ENCODE data around the gene EIF4G3.
"Not testable (repeated sequence)": the region's sequence is repeated elsewhere in the genome, so short reads cannot be mapped to it uniquely, and the experiment has no call there.

The EIF4G3 gene

GRCh38 chr1:21206117-21206516 lies 29.4 kb upstream of the EIF4G3 start:
- Histone ChIP-seq H3K36me3 (ENCODE audit: insufficient read depth, low read length) (no peaks in the 10 kb centered on the region), H3K27ac (no peak overlapping the region), H3K9ac (ENCODE audit: insufficient read length) (no peak overlapping the region), H3K4me3 (no peak overlapping the region), H3K9me3 (ENCODE audit: low read depth, low read length) (no peaks in the 10 kb centered on the region)
- no peak for TF ChIP-seq EZH2 (IDR thresholded peaks at IDR 0.05)
- no peak for TF ChIP-seq FOXP2 (optimal IDR thresholded peaks at IDR 0.05; ENCODE audit: control extremely low read depth, extremely low read length, insufficient read depth)
- no peak for TF ChIP-seq POLR2AphosphoS5 (IDR thresholded peaks at IDR 0.05; ENCODE audit: borderline replicate concordance, low read depth, low read length)
- no peak for DNase-seq (ENCODE audit: low read depth, low spot score)

GRCh38 chr1:21205416-21205815 lies 28.7 kb upstream of the EIF4G3 start:
- no peak overlapping the region for H3K27ac ChIP-seq
- no peak overlapping the region for H3K9ac ChIP-seq (ENCODE audit: insufficient read length)
- TF ChIP-seq FOXP2 (optimal IDR thresholded peaks at IDR 0.05; ENCODE audit: control extremely low read depth, extremely low read length, insufficient read depth) (no peak), EZH2 (IDR thresholded peaks at IDR 0.05) (no peak), POLR2AphosphoS5 (IDR thresholded peaks at IDR 0.05; ENCODE audit: borderline replicate concordance, low read depth, low read length) (no peak)
- no peaks in the 10 kb centered on the region for H3K9me3 ChIP-seq (ENCODE audit: low read depth, low read length)
- H3K4me3 ChIP-seq: no peak overlapping the region
- DNase-seq (ENCODE audit: low read depth, low spot score): no peak
- no peaks in the 10 kb centered on the region for H3K36me3 ChIP-seq (ENCODE audit: insufficient read depth, low read length)

GRCh38 chr1:21201650-21202049 lies 25.0 kb upstream of the EIF4G3 start:
- no peaks in the 10 kb centered on the region for H3K36me3 ChIP-seq (ENCODE audit: insufficient read depth, low read length)
- no peak overlapping the region for H3K9ac ChIP-seq (ENCODE audit: insufficient read length)
- no peak for DNase-seq (ENCODE audit: low read depth, low spot score)
- no peaks in the 10 kb centered on the region for H3K9me3 ChIP-seq (ENCODE audit: low read depth, low read length)
- no peak overlapping the region for H3K27ac ChIP-seq
- no peak overlapping the region for H3K4me3 ChIP-seq
- no peak for TF ChIP-seq EZH2 (IDR thresholded peaks at IDR 0.05)
- no peak for TF ChIP-seq FOXP2 (optimal IDR thresholded peaks at IDR 0.05; ENCODE audit: control extremely low read depth, extremely low read length, insufficient read depth)
- TF ChIP-seq POLR2AphosphoS5 (IDR thresholded peaks at IDR 0.05; ENCODE audit: borderline replicate concordance, low read depth, low read length): no peak

GRCh38 chr1:21201238-21201637 lies 24.5 kb upstream of the EIF4G3 start:
- not testable (repeated sequence) for DNase-seq (ENCODE audit: low read depth, low spot score); H3K27ac ChIP-seq; H3K36me3 ChIP-seq (ENCODE audit: insufficient read depth, low read length); H3K4me3 ChIP-seq; H3K9ac ChIP-seq (ENCODE audit: insufficient read length); H3K9me3 ChIP-seq (ENCODE audit: low read depth, low read length)

GRCh38 chr1:21200767-21201166 lies 24.1 kb upstream of the EIF4G3 start:
- TF ChIP-seq FOXP2 (optimal IDR thresholded peaks at IDR 0.05; ENCODE audit: control extremely low read depth, extremely low read length, insufficient read depth): no peak
- H3K4me3 ChIP-seq: no peak overlapping the region
- no peaks in the 10 kb centered on the region for H3K36me3 ChIP-seq (ENCODE audit: insufficient read depth, low read length)
- H3K27ac ChIP-seq: no peak overlapping the region
- no peak overlapping the region for H3K9ac ChIP-seq (ENCODE audit: insufficient read length)
- no peaks in the 10 kb centered on the region for H3K9me3 ChIP-seq (ENCODE audit: low read depth, low read length)
- DNase-seq (ENCODE audit: low read depth, low spot score): no peak

GRCh38 chr1:21198929-21199328 lies 22.2 kb upstream of the EIF4G3 start:
- no peak for TF ChIP-seq EZH2 (IDR thresholded peaks at IDR 0.05)
- TF ChIP-seq POLR2AphosphoS5 (IDR thresholded peaks at IDR 0.05; ENCODE audit: borderline replicate concordance, low read depth, low read length): no peak
- no peak for TF ChIP-seq FOXP2 (optimal IDR thresholded peaks at IDR 0.05; ENCODE audit: control extremely low read depth, extremely low read length, insufficient read depth)
- no peak overlapping the region for H3K4me3 ChIP-seq
- no peaks in the 10 kb centered on the region for H3K36me3 ChIP-seq (ENCODE audit: insufficient read depth, low read length)
- no peak overlapping the region for H3K27ac ChIP-seq
- no peaks in the 10 kb centered on the region for H3K9me3 ChIP-seq (ENCODE audit: low read depth, low read length)
- H3K9ac ChIP-seq (ENCODE audit: insufficient read length): no peak overlapping the region
- DNase-seq (ENCODE audit: low read depth, low spot score): no peak

GRCh38 chr1:21192871-21193270 lies 16.2 kb upstream of the EIF4G3 start:
- DNase-seq (ENCODE audit: low read depth, low spot score): no peak
- no peak overlapping the region for H3K9ac ChIP-seq (ENCODE audit: insufficient read length)

GRCh38 chr1:21192284-21192683 lies 15.6 kb upstream of the EIF4G3 start:
- H3K9me3 ChIP-seq (ENCODE audit: low read depth, low read length): no peaks in the 10 kb centered on the region
- H3K27ac ChIP-seq: no peak overlapping the region
- DNase-seq (ENCODE audit: low read depth, low spot score): no peak
- no peak overlapping the region for H3K4me3 ChIP-seq
- no peak overlapping the region for H3K9ac ChIP-seq (ENCODE audit: insufficient read length)
- TF ChIP-seq FOXP2 (optimal IDR thresholded peaks at IDR 0.05; ENCODE audit: control extremely low read depth, extremely low read length, insufficient read depth) (no peak), EZH2 (IDR thresholded peaks at IDR 0.05) (no peak), POLR2AphosphoS5 (IDR thresholded peaks at IDR 0.05; ENCODE audit: borderline replicate concordance, low read depth, low read length) (no peak)
- no peaks in the 10 kb centered on the region for H3K36me3 ChIP-seq (ENCODE audit: insufficient read depth, low read length)

More at GRCh38 chr1:21192871-21193270, 16.2 kb upstream of the EIF4G3 start:
- TF ChIP-seq POLR2AphosphoS5 (IDR thresholded peaks at IDR 0.05; ENCODE audit: borderline replicate concordance, low read depth, low read length) (no peak), EZH2 (IDR thresholded peaks at IDR 0.05) (no peak), FOXP2 (optimal IDR thresholded peaks at IDR 0.05; ENCODE audit: control extremely low read depth, extremely low read length, insufficient read depth) (no peak)
- H3K4me3 ChIP-seq: no peak overlapping the region
- no peaks in the 10 kb centered on the region for H3K9me3 ChIP-seq (ENCODE audit: low read depth, low read length)
- H3K36me3 ChIP-seq (ENCODE audit: insufficient read depth, low read length): no peaks in the 10 kb centered on the region
- no peak overlapping the region for H3K27ac ChIP-seq

- H3K4me3 ChIP-seq; H3K9ac ChIP-seq (ENCODE audit: insufficient read length); H3K9me3 ChIP-seq (ENCODE audit: low read depth, low read length); H3K27ac ChIP-seq; DNase-seq (ENCODE audit: low read depth, low spot score); H3K36me3 ChIP-seq (ENCODE audit: insufficient read depth, low read length): not testable (repeated sequence)
Observed at GRCh38 chr1:21190771-21191170, 14.1 kb upstream of the EIF4G3 start.

All from SK-N-MC (cell line).